HG03571 (cell line): ENCODE data around the gene NEURL1.
"Not testable (repeated sequence)": the region's sequence is repeated elsewhere in the genome, so short reads cannot be mapped to it uniquely, and the experiment has no call there.

Source experiments
- ATAC-seq: cut with Tn5 transposase; IDR thresholded peaks from one replicate; pipeline ENCODE4 v1.9.1; 2021; ENCODE audit not compliant: unreplicated experiment

The NEURL1 gene

DNA sequence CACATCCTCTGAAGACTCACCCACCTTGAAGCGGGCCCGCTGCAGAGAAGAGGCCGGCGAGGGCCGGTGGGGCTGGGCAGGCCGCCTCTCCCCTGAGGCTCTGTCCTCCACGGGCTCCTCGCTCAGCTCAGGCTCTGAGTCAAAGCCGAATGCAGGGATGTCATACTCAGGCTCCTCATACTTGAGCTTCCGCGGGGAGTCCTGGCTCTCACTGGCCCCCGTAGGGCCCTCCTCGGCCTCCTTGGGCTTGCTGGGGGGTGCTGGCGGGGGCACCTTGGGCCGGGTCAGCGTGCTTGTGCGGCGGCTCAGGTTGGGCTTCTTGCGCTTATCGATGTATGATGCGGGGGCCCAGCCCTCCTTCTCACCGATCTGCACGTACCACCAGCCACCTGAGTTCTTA, 109.9 kb downstream of the NEURL1 start:
- no peak for ATAC-seq

DNA sequence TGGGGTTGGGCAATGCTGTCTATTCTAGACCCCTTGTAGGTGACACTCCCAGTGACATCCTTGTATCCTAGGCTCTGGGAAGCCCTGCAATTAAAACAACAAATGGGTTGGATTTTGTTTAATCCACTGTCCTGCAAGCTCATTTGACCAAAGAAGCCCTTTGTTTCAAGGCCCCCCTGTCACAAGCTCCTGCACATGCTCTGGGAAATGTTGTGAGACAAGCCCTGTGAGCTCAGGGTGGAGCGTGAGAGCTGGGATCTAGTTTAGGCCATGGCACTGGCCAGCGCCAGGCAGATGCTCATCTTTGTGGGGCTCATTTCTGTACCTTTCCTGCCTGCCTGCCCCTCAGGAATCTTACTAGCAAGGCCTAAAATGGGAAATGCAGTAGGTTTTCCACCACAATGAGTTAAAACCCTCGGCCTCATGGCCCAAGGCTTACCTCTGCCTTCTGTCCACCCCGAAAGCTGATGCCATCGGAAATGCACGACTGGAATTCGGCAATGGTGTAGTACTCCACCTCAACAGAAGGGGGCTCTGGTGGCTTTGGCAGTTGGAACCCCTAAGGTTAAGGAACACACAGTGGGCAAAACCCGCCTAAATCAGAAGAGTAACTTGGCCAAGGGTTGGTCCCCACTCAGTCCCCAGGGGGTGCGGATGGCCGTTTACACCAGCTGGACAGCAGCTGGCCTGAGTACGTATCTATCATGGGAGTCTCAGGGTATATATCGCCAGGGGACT, 112.0 kb downstream of the NEURL1 start:
- ATAC-seq = no peak

DNA sequence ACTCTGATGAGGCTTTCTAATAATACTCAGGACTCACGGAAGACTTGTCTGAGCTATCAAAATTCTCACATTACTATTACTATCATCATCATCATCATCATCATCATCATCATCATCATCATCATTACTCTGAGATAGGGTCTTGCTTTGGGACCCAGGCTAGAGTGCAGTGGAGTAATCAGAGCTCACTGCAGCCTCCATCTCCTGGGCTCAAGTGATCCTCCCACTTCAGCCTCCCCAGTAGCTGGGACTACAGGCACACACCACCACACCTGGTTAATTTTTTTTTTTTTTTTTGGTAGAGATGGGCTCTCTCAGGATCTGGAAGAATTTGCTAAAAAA, 112.6 kb downstream of the NEURL1 start:
- ATAC-seq = not testable (repeated sequence)

DNA sequence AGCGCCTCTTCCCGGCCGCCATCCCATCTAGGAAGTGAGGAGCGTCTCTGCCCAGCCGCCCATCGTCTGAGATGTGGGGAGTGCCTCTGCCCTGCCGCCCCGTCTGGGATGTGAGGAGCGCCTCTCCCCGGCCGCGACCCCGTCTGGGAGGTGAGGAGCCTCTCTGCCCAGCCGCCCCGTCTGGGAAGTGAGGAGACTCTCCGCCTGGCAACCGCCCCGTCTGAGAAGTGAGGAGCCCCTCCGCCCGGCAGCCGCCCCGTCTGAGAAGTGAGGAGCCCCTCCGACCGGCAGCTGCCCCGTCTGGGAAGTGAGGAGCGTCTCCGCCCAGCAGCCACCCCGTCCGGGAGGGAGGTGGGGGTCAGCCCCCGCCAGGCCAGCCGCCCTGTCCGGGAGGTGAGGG, 113.5 kb downstream of the NEURL1 start:
- not testable (repeated sequence) for ATAC-seq

DNA sequence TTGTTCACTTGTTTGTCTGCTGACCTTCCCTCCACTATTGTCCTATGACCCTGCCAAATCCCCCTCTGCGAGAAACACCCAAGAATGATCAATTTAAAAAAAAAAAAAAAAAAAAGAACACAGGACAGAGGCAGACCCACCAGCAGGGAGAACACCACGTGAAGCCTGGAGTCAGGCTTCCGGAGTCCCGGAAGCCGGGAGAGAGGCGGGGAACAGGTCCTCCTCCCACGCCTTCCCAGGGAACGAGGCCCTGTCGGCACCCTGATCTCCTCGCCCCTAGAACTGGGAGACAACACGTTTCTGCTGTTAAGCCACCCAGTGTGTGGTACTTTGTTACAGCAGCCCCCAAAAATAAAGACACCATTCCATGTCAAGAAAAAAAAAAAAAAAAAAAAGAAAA, 114.6 kb downstream of the NEURL1 start:
- not testable (repeated sequence) for ATAC-seq

DNA sequence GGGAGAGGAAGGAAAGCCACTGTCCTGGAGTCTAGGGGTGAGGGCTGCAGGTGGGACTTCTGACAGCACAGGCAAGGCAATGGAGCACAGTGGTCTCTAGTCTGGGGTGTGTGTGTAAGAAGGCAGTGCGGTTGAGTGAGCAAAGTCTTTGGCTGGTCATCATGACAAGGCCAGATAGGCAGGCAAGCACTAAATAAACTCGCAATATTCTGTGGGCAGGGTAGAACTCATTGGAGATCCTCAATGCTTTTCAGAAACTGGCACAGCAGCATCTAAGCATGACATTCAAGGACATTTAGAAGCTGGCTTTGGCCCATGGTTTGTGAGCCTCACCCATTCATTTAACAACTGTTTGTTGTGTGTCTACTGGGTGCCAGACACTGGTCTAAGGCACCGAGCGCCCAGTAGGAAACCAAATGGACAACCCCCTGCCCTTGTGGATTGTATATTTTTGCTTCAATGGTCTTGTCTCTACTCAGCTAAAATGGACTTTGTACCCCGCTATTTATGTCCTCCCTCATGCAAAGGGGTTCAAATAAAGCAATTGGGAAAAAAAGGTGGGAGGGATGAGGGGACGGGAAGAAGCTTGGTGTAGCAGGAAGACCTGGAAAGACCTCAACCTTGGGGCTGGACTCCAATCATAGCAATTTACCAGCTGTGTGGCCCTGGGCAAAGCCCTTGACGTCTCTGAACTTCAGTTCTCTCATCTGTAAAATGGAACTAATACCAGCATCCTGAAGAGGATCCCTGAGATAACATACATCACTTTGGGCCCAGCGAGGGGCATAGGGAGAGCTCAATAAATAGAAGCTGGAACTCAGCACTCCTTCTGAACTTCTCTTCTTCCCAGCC, 116.0 kb downstream of the NEURL1 start:
- no peak for ATAC-seq

DNA sequence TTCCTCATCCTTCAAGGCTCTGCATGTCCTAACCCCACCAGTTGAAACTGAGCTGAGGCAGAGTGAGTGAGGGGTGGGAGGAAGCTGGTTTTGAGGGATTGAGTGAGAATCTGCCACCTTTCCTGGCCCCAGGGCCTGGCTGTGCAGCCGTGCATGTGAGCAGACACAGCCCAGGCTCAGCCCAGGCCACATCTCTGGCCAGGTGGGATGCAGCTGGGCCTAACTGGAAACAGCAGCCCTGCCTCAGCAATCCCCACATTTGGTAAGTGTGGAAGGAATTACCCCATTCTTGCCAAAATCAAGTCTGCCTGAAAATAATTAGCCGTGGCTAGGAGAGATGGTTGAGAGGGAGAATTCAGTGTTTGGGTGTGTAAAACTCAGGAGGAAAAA, 116.6 kb downstream of the NEURL1 start:
- no peak for ATAC-seq

DNA sequence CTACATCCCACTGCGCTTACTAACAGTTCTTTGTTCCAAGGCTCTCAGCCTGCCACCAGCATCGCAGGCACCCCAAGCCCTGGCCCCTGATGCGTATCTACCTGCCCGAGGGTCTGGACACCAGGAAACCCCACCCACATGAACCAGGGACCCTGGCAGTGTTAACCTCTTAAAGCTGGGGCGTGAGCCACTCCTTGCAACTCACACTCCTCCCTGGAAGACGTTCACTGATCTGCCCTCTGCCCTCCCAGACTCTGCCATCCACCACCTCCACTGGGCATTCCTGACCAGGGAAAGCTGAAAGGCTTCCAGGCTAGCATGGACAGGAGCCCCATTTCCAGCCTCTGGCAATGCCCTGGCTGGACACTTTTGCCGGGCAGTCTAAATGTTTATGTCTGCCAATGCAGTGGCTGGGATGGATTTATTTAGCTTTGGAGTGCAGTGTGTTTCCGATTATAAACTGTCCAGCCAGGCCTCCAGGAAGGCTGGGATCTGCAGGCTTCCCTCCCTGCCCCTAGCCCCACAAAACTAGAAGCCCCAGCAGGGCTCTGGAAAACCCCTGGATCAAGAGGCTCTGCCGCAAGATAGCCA, 117.5 kb downstream of the NEURL1 start:
- ATAC-seq = no peak

DNA sequence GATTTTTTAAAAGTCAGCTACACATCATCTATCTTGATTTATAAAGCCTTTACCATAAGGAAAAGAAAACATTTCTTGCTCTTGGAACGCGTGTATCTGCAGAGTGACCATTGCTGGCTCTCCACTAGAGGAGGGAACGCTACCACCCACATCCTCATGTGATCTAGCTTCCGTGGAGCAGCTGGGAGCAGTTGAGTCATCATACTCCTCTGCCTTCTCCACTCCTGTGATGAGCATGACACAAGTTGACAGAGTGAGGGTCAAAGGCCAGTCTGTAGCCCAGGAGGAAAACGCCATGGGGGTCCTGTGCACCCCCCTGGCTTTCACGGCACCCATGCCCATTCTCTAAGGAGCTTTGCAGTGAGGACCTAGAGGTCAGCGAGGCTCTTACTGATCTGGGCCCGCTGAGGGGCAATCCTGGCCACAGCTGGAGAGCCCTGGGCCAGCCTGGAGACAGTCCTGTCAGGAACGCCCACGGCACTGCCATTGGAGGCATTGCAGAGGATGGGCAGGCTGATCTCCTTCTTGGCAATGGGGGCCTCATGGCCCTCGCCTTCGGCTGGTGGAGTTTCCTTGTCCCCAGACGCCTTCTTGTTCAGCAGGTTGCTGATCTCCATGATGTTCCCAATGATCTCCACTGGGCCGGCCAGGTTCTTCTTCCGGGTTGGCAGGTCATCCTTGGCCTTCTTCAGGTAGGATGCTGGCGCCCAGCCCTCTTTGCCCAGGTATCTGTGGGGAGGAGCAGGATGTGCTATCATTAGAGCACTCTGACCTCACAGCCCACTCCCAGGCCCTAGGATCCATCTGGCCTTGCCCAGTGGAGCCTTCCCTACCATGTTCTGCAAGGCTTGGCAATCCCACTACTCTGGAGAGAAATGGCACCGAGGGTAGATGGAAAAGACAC, 119.2 kb downstream of the NEURL1 start:
- no peak for ATAC-seq

DNA sequence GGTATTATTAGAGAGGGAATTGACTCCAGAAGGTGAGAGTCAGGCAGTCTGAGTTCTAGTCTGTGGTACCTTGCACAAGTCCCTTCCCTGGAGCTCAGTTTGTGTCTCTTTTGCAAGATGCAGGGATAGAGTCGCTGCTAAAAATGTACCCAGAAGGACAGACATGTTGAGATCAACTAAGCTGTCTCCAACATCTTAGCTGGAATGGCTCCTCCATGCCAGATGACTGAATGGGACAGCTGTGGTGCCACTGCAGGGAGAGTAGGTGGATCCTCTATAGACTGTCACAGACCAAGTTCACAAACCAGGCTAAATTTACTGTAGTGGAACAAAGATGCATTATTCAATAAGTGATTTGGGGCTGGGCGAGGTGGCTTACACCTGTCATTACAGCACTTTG, 120.1 kb downstream of the NEURL1 start:
- no peak for ATAC-seq

DNA sequence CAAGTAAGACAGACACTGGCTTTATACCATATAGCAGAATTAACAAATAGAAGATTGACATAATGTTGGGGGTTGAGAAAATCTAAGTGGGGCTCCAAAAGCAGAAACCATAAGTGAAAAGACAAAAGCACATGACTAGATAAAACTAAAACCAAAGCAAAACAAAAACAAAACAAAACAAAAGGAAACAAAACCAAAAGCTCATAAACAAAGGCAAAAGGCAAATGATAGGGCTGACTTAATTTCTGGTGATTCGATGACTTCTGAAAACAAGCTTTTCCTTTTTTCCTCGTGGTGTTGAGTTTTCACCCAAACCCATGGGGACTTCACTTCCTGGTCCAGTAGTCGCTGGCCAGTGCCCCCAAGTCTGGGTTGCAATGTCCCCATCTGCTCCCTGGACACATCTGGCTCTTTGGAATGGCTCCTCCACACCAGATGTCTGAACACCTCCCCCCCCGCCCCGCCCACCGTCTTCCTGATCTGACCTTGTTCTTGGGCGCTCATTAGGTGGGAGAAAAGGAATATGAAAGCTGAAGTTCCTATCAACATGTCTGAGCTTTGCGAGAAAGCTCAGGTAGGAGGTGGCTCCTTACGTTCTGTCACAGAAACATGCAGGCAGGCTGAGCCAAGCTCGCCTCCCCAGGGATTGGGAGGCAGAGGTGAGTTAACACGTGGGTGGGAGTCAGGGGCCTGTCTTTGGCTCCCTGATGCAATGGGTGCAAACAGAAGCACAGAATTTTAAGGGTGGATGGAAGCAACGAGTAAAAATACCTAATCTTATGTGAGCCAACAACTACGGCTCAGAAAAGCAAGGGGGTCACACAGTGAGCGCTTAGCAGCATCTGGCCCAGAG, 121.0 kb downstream of the NEURL1 start:
- ATAC-seq = no peak

DNA sequence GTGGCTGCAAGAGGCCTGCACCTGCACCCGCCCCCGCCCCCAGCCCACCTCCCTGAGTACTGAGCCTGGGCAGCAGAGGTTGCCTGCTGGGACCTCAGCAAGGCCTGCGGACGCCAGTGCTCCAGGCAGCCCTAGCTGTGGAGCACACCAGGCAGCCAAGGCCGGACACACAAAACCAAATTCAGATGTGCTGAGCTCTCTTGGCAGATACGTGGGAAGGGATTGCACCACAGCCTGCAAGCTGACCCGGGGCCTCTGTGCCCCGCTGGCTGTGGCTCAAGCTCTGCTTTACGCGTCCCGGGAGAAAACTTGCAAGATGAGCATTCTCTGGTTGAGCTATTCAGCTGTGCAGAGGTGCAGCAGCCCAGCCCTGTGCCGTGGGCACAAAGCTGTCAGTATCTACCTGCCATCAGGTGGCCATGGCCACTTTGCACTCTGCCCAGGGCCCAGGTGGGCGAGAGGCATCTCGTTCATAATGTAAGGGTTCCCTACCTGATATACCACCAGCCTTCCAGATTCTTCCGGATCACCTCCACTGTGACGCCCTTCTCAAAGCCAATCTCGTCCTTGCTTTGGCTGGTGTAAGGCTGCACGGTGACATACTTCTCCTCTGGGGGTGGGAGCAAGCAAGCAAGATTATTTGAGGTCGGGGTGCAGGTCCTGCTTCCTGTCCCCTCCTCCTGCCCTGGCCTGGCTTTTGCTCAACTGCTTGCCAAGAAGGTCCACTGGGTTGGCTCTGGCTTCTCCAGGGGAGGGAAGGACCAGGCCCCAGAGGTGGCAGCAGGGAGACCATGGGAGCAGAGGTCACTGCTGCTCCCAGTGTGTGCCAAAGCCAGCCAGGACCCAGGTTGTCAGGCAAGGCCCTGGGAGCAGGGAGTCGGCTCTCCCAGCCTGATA, 123.4 kb downstream of the NEURL1 start:
- no peak for ATAC-seq

DNA sequence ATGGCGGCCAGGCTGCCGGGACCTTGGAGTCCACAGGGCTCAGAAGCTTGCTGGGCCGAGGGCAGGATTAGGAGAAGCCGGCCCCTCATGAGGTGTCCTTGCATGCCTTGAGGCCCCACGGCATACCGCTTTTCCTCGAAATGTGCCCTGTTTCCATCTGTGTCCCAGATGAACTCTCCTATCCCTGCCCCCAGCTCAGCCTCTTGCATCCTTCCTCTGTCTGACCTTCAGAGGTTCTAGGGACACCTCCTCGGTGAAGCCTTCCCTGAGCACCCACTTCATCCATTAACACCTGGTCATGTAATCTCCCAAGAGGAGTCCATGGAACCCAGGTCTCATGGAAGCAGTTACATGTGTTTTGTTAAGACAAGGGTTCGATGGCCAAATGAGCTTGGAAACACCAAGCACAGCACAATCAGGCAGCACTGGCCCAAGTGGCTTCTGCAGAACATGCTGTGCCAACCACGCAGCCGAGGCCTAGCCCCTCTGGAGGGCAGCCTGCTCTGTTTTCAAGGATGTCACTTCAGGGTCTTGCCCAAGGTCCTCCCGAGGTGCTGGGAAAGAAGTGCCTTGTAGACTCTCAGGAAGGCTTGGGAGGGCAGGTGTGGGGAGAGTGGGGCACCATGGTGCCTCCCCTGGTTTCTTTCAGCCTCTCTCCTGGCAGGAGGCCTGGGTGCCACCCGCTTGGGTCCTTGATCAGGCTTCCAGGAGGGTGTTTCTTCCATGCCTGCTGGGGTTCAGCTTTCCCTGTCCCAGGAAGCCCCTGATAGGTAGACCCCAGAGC, 124.3 kb downstream of the NEURL1 start:
- ATAC-seq = no peak

DNA sequence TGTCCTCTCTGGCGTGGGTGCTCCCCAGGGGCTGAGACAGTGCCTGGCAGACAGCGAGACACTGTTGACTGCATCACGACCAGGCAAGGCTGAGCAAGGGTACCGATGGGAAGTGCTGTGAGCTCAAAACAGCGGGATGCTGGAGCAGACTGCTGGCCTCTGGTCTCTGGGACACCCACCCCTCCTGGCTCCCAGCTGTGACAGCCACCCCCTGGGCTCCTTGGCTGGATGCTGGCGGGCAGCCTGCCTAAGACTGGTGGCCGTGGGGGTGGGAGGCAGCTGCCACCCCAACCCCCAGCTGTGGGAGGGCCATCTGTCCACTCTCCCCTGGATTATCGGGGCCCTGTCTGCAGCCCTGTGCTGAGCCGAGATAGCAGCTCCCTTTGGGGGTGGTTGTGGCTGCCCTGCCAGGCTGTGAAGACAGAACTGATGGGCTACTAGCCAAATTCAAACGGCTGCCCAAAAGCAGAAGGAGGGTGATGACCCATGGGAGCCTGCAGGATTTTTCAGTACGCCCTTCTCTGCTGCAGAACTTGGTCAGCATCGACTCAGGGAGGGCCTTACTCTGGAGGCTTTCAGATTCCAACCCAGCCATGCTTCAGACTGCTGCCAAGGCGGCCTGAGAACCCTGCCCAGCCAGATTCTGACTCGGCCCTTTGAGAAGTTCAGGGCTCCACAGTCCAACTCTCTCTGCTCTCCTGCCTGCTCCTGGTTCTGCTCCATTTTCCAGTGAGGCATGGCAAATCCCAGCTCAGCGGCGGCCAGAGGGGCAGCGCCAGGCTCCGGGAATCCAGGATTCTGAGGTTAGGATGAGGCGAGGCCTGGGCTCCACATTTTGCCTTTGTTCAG, 125.3 kb downstream of the NEURL1 start:
- no peak for ATAC-seq

DNA sequence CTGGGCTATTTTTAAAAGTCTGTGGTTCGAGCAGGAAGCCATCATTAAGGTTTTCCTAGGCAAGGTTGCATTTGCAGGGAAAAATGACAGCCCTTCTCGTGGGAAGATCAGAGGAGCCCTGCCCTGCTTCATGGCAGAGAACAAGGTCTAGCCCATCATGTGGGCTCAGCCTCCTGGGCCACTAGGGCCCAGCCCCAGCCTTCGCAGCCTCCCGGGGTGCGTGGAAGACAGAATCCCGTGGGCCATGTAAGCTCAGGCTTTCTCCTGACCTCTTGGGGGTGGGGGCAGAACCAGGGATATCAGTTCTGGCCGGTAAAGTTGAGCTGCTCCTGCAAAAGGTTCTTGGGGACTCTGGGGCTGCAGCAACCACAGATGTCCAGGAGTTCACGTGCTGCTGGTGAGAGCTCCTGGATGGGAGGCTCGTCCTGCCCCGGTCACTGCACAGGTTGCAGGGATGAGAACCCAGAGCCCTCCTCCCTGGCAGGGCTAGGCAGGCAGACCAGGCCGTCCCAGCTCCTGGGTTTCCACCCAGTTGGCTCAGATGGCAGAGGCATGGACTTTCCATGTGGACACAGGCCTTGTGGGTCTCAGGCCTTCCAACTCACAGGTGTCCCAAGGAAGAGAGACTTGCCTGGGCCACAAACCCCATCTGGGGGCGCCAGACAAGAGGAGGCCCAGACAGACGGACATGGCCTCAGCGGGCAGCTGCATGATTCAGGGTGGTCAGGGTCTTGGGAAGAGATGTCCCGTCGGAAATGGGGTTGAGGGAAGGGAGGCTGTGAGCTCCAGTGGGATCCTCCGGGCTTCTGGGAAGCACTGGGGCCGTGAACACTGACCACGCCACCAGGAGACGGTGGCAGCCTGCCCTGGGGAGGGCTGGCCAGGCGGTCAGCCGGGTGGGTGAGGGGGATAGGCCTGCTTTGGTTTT, 126.2 kb downstream of the NEURL1 start:
- ATAC-seq = no peak

DNA sequence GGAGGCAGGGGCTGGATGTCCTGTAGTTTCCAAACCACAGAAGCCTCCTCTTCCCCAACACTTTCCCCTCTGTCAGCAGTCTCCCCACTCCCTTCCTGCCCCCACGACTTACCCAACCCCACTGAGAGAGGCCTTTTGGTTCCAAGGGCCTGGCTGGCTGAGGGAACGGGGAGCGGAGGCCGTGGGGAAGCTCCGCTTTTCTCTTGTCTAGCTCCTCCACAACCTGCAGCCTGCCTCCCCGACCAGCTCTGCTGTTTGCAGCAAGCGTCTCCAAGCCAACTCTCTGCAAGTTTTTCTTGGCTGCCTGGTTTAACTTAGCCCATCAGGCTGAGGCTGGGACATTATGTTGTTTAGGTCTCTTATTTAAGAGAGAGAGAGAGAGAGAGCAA, 126.8 kb downstream of the NEURL1 start:
- no peak for ATAC-seq
